WTC11 (cell line): ENCODE results near the gene C9orf72. TPM values are rescaled to one million over a fixed set of nuclear protein-coding genes. Genes with fewer than 3 reads are reported as not detected.

ENCODE experiments used
- ATAC-seq: fragments of 200-7000 bp; cut with Tn5 transposase; 2 replicates; pipeline ENCODE4 v1.10.0; 2021; ENCODE audit warnings: mild to moderate bottlenecking, moderate library complexity
- CTCF ChIA-PET: fragments of 300-600 bp; sonication (Branson Sonifier 250); formaldehyde crosslinking; loops from one replicate; lab custom pipeline; 2021; ENCODE audit warnings: antibody characterized with exemption; lab: Charles Lee
- POLR2A ChIA-PET: fragments of 350-600 bp; sonication (Branson Sonifier 250); formaldehyde crosslinking; loops from one replicate; lab custom pipeline; 2021; ENCODE audit warnings: antibody characterized with exemption; lab: Charles Lee
- DNase-seq: peaks from one replicate; pipeline ENCODE4 v3.0.0; 2021; ENCODE audit warnings: low spot score
- H3K27ac Mint-ChIP-seq: 2 replicates; pipeline ENCODE4 v1.8.0; 2021; ENCODE audit warnings: mixed read lengths
- H3K27me3 Mint-ChIP-seq: 2 replicates; pipeline ENCODE4 v1.8.0; 2021; ENCODE audit warnings: low read depth, mild to moderate bottlenecking, moderate library complexity, mixed read lengths
- H3K36me3 Mint-ChIP-seq: 2 replicates; pipeline ENCODE4 v1.8.0; 2021; ENCODE audit warnings: mixed read lengths
- H3K4me1 Mint-ChIP-seq: 2 replicates; pipeline ENCODE4 v1.8.0; 2022; ENCODE audit warnings: mixed read lengths
- H3K4me3 Mint-ChIP-seq: 2 replicates; pipeline ENCODE4 v1.8.0; 2021; ENCODE audit warnings: mild to moderate bottlenecking, moderate library complexity, mixed read lengths
- H3K9me3 Mint-ChIP-seq: 2 replicates; pipeline ENCODE4 v1.8.0; 2021; ENCODE audit warnings: mixed read lengths
- AR ChIP-seq: fragments of 250-450 bp; sonication (Bioruptor Pico); IDR thresholded peaks from 2 replicates; pipeline ENCODE4 v1.9.0; 2021; ENCODE audit warnings: mild to moderate bottlenecking
- CREB1 ChIP-seq: sonication (generic); formaldehyde crosslinking; IDR thresholded peaks from 2 replicates; pipeline ENCODE4 v1.8.0; 2023; ENCODE audit warnings: mild to moderate bottlenecking, missing genetic modification reagents
- CREM ChIP-seq: sonication (generic); formaldehyde crosslinking; IDR thresholded peaks from 2 replicates; pipeline ENCODE4 v1.8.1; 2022; ENCODE audit warnings: mild to moderate bottlenecking, missing genetic modification reagents, moderate library complexity
- ELF4 ChIP-seq: sonication (generic); formaldehyde crosslinking; IDR thresholded peaks from 2 replicates; pipeline ENCODE4 v1.8.1; 2022; ENCODE audit warnings: low read depth, mild to moderate bottlenecking, moderate library complexity, missing genetic modification reagents
- EMX1 ChIP-seq: fragments of 250-450 bp; sonication (Bioruptor Pico); IDR thresholded peaks from 2 replicates; pipeline ENCODE4 v1.8.0; 2021; ENCODE audit warnings: mild to moderate bottlenecking
- FOXK1 ChIP-seq: sonication (generic); formaldehyde crosslinking; IDR thresholded peaks from 2 replicates; pipeline ENCODE4 v1.8.0; 2022; ENCODE audit warnings: mild to moderate bottlenecking, moderate library complexity, missing genetic modification reagents
- GRHL2 ChIP-seq: fragments of 250-450 bp; sonication (Bioruptor Pico); IDR thresholded peaks from 2 replicates; pipeline ENCODE4 v1.8.0; 2022; ENCODE audit warnings: mild to moderate bottlenecking, moderate library complexity; ENCODE audit not compliant: insufficient replicate concordance, severe bottlenecking
- MLX ChIP-seq: sonication (generic); formaldehyde crosslinking; IDR thresholded peaks from 2 replicates; pipeline ENCODE4 v1.8.1; 2023; ENCODE audit warnings: mild to moderate bottlenecking, missing genetic modification reagents, moderate library complexity
- NFE2L1 ChIP-seq: sonication (generic); formaldehyde crosslinking; IDR thresholded peaks from 2 replicates; pipeline ENCODE4 v1.8.1; 2023; ENCODE audit warnings: missing genetic modification reagents
- PRRX2 ChIP-seq: fragments of 250-450 bp; sonication (Bioruptor Pico); IDR thresholded peaks from 2 replicates; pipeline ENCODE4 v1.8.0; 2021; ENCODE audit warnings: mild to moderate bottlenecking
- RELA ChIP-seq: sonication (generic); formaldehyde crosslinking; IDR thresholded peaks from 2 replicates; pipeline ENCODE4 v1.8.1; 2022; ENCODE audit warnings: missing genetic modification reagents, mild to moderate bottlenecking, borderline replicate concordance
- STAT6 ChIP-seq: sonication (generic); formaldehyde crosslinking; conservative IDR thresholded peaks from 2 replicates; pipeline ENCODE4 v1.8.1; 2023; ENCODE audit warnings: mild to moderate bottlenecking, low read depth, missing genetic modification reagents, moderate library complexity
- TP53 ChIP-seq: sonication (generic); formaldehyde crosslinking; IDR thresholded peaks from 2 replicates; pipeline ENCODE4 v1.8.1; 2023; ENCODE audit warnings: mild to moderate bottlenecking, missing genetic modification reagents
- total RNA-seq: library from RNA; stranded (reverse); gene quantifications from 3 replicates; pipeline ENCODE4 v1.2.3, GENCODE V29; 2021
- TF ChIP-seq, protein P1 (sequence below): fragments of 250-450 bp; sonication (Bioruptor Pico); IDR thresholded peaks from 2 replicates; pipeline ENCODE4 v1.9.0; 2021; ENCODE audit warnings: moderate library complexity, mild to moderate bottlenecking, inconsistent platforms, borderline replicate concordance
- TF ChIP-seq, protein P2 (sequence below): sonication (generic); formaldehyde crosslinking; IDR thresholded peaks from 2 replicates; pipeline ENCODE4 v1.8.1; 2023; ENCODE audit warnings: mild to moderate bottlenecking, missing genetic modification reagents
- TF ChIP-seq, protein P3 (sequence below): sonication (generic); formaldehyde crosslinking; IDR thresholded peaks from 2 replicates; pipeline ENCODE4 v1.8.0; 2023; ENCODE audit warnings: mild to moderate bottlenecking, missing genetic modification reagents
- TF ChIP-seq, protein P4 (sequence below): sonication (generic); formaldehyde crosslinking; IDR thresholded peaks from 2 replicates; pipeline ENCODE4 v1.8.1; 2022; ENCODE audit warnings: mild to moderate bottlenecking, missing genetic modification reagents, moderate library complexity, borderline replicate concordance

Gene C9orf72
- total RNA-seq, 1 experiment from 2014 or later: 21.5 TPM

DNA sequence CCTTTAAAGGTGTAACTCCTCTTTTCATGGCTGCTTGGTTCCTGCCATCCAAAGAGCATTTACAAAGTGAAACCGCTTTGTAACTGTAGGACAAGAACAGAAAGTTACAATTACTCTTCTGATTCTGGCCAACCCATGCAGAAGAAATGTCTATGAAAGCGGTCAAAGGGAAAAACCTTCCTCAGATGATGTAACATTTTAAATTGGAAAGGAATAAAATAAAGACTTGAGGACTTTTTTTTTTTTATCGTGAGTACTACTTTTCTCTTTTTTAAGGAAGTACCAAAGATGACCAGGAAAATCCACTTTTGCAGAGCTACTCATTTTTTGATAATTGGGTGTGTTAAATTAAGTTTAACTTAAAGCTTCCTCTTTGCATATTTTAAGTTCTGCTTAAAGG lies 13.0 kb upstream of the C9orf72 start:
- TF ChIP-seq MLX (CRISPR knock-in tag): no peak
- TF ChIP-seq GRHL2 (CRISPR knock-in tag): no peak
- no peak for TF ChIP-seq FOXK1 (CRISPR knock-in tag)
- Mint-ChIP-seq H3K27me3 (no peaks in the 10 kb centered on the region), H3K4me3 (no peak overlapping the region), H3K9me3 (no peaks in the 10 kb centered on the region), H3K36me3 (no peaks in the 10 kb centered on the region), H3K4me1 (no peaks in the 10 kb centered on the region), H3K27ac (no peak overlapping the region)
- DNase-seq (no peak), ATAC-seq (no peak)
- CTCF ChIA-PET: no interaction called here
- POLR2A ChIA-PET: no interaction called here

DNA sequence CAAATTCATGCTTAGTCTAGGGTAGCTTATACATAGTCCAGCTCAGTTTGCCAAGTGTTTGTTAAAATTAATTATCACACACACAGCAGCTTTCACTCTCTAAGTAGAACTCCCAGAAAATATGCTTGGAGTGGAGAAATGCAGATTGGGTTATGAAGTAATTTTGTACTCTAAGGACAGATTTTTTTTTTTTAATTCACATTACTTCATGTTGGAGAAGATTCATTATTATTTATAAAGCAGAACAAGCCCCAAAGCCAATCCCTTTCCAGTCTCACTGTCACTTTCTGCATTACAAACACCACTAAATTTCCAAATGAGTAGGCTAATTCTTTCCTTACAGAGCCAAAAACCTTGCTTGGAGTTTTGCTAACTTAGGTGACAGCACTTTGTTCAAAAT lies 11.7 kb upstream of the C9orf72 start:
- Mint-ChIP-seq H3K9me3 (no peaks in the 10 kb centered on the region), H3K4me1 (no peaks in the 10 kb centered on the region), H3K36me3 (no peaks in the 10 kb centered on the region), H3K27ac (no peak overlapping the region), H3K27me3 (no peaks in the 10 kb centered on the region), H3K4me3 (no peak overlapping the region)
- no peak for ATAC-seq
- ChIA-PET CTCF (no interaction called here), POLR2A (interaction anchor here (0.7 kb wide), 1 partner anchor 12 kb away, joined by 3 read pairs; the partner anchor contains the start of gene C9orf72)
- DNase-seq: no peak
- TF ChIP-seq, protein P1, sequence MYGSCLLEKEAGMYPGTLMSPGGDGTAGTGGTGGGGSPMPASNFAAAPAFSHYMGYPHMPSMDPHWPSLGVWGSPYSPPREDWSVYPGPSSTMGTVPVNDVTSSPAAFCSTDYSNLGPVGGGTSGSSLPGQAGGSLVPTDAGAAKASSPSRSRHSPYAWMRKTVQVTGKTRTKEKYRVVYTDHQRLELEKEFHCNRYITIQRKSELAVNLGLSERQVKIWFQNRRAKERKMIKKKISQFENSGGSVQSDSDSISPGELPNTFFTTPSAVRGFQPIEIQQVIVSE (CRISPR knock-in tag): no peak
- no peak for TF ChIP-seq STAT6 (CRISPR knock-in tag)
- TF ChIP-seq, protein P2, sequence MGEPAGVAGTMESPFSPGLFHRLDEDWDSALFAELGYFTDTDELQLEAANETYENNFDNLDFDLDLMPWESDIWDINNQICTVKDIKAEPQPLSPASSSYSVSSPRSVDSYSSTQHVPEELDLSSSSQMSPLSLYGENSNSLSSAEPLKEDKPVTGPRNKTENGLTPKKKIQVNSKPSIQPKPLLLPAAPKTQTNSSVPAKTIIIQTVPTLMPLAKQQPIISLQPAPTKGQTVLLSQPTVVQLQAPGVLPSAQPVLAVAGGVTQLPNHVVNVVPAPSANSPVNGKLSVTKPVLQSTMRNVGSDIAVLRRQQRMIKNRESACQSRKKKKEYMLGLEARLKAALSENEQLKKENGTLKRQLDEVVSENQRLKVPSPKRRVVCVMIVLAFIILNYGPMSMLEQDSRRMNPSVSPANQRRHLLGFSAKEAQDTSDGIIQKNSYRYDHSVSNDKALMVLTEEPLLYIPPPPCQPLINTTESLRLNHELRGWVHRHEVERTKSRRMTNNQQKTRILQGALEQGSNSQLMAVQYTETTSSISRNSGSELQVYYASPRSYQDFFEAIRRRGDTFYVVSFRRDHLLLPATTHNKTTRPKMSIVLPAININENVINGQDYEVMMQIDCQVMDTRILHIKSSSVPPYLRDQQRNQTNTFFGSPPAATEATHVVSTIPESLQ (CRISPR knock-in tag): no peak
- TF ChIP-seq CREB1: no peak
- no peak for TF ChIP-seq TP53 (CRISPR knock-in tag)
- no peak for TF ChIP-seq GRHL2 (CRISPR knock-in tag)
- no peak for TF ChIP-seq EMX1 (CRISPR knock-in tag)
- TF ChIP-seq CREM (CRISPR knock-in tag): no peak
- TF ChIP-seq RELA (CRISPR knock-in tag): no peak
- TF ChIP-seq, protein P3, sequence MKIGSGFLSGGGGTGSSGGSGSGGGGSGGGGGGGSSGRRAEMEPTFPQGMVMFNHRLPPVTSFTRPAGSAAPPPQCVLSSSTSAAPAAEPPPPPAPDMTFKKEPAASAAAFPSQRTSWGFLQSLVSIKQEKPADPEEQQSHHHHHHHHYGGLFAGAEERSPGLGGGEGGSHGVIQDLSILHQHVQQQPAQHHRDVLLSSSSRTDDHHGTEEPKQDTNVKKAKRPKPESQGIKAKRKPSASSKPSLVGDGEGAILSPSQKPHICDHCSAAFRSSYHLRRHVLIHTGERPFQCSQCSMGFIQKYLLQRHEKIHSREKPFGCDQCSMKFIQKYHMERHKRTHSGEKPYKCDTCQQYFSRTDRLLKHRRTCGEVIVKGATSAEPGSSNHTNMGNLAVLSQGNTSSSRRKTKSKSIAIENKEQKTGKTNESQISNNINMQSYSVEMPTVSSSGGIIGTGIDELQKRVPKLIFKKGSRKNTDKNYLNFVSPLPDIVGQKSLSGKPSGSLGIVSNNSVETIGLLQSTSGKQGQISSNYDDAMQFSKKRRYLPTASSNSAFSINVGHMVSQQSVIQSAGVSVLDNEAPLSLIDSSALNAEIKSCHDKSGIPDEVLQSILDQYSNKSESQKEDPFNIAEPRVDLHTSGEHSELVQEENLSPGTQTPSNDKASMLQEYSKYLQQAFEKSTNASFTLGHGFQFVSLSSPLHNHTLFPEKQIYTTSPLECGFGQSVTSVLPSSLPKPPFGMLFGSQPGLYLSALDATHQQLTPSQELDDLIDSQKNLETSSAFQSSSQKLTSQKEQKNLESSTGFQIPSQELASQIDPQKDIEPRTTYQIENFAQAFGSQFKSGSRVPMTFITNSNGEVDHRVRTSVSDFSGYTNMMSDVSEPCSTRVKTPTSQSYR (CRISPR knock-in tag): no peak
- no peak for TF ChIP-seq NFE2L1 (CRISPR knock-in tag)
- TF ChIP-seq, protein P4, sequence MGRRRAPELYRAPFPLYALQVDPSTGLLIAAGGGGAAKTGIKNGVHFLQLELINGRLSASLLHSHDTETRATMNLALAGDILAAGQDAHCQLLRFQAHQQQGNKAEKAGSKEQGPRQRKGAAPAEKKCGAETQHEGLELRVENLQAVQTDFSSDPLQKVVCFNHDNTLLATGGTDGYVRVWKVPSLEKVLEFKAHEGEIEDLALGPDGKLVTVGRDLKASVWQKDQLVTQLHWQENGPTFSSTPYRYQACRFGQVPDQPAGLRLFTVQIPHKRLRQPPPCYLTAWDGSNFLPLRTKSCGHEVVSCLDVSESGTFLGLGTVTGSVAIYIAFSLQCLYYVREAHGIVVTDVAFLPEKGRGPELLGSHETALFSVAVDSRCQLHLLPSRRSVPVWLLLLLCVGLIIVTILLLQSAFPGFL (CRISPR knock-in tag): no peak
- TF ChIP-seq ELF4: no peak
- no peak for TF ChIP-seq PRRX2 (CRISPR knock-in tag)
- TF ChIP-seq AR (CRISPR knock-in tag): no peak
